H1 (cell line): ENCODE data around the gene POM121L2. TPM values are rescaled to one million over a fixed set of nuclear protein-coding genes. Genes with fewer than 3 reads are reported as not detected.

ENCODE experiments used
- CTCF ChIA-PET: fragments of 300-600 bp; sonication (Branson Sonifier 250); formaldehyde crosslinking; loops from one replicate; lab custom pipeline; 2021; ENCODE audit not compliant: partially characterized antibody; lab: Charles Lee
- POLR2A ChIA-PET: fragments of 300-600 bp; sonication (Branson Sonifier 250); formaldehyde crosslinking; loops from one replicate; lab custom pipeline; 2021; ENCODE audit warnings: inconsistent platforms; ENCODE audit not compliant: partially characterized antibody; lab: Charles Lee
- DNase-seq, 2 experiments: peaks; one replicate each; pipeline versions ENCODE4 v3.0.0 to v3.0.0-alpha.2; 2010 to 2022; ENCODE audit warnings: low spot score in 2 of 2, low read depth in 1 of 2, mixed read lengths in 1 of 2
- FAIRE-seq: peaks from 2 replicates; lab custom pipeline; 2011; peaks lifted over from hg19 to GRCh38; lab: Jason Lieb, UNC
- H2AFZ ChIP-seq: 2 replicates; pipeline ENCODE4 v1.8.1; 2012; ENCODE audit warnings: low read length, inconsistent platforms
- H2AK5ac ChIP-seq: 2 replicates; pipeline ENCODE4 v1.6.1; 2013; ENCODE audit warnings: low read depth, low read length
- H2BK120ac ChIP-seq: replicated peaks from 2 replicates; pipeline ENCODE3; 2013; ENCODE audit warnings: low read depth, low read length, inconsistent platforms
- H2BK12ac ChIP-seq: 2 replicates; pipeline ENCODE4 v1.6.1; 2013; ENCODE audit warnings: low read depth, low read length
- H2BK15ac ChIP-seq: 2 replicates; pipeline ENCODE4 v1.6.1; 2013; ENCODE audit warnings: low read length
- H2BK20ac ChIP-seq: 2 replicates; pipeline ENCODE4 v1.6.1; 2013; ENCODE audit warnings: low read length
- H2BK5ac ChIP-seq: 2 replicates; pipeline ENCODE4 v1.6.1; 2013; ENCODE audit warnings: low read depth, low read length
- H3K14ac ChIP-seq: 2 replicates; pipeline ENCODE4 v1.6.1; 2013; ENCODE audit warnings: inconsistent platforms; ENCODE audit not compliant: insufficient read length
- H3K18ac ChIP-seq: 2 replicates; pipeline ENCODE4 v1.6.1; 2013; ENCODE audit warnings: low read length; ENCODE audit errors: extremely low read depth
- H3K23ac ChIP-seq: 2 replicates; pipeline ENCODE4 v1.6.1; 2013; ENCODE audit warnings: inconsistent platforms; ENCODE audit not compliant: insufficient read length
- H3K23me2 ChIP-seq: 2 replicates; pipeline ENCODE4 v1.6.1; 2013; ENCODE audit warnings: low read depth, low read length
- H3K27ac ChIP-seq: 2 replicates; pipeline ENCODE4 v1.6.1; 2011; ENCODE audit warnings: low read depth, low read length, inconsistent platforms
- H3K27me3 ChIP-seq, 4 experiments: replicated peaks in 1 of 4; 1 replicate in 1 of 4; 2 replicates in 3 of 4; pipeline versions ENCODE4 v1.6.1 to v1.8.1; 2011 to 2013; ENCODE audit warnings: low read length in 3 of 4, mild to moderate bottlenecking in 3 of 4, inconsistent platforms in 2 of 4, mixed read lengths in 2 of 4, moderate library complexity in 1 of 4; ENCODE audit not compliant: control insufficient read depth in 3 of 4, insufficient read depth in 3 of 4; ENCODE audit errors: extremely low read depth in 1 of 4
- H3K36me3 ChIP-seq, 4 experiments: 2 replicates each; pipeline versions ENCODE4 v1.6.1 to v1.8.1; 2011 to 2013; ENCODE audit warnings: mild to moderate bottlenecking in 4 of 4, low read length in 3 of 4, moderate library complexity in 2 of 4, control low read depth in 1 of 4, inconsistent platforms in 1 of 4; ENCODE audit not compliant: insufficient read depth in 4 of 4, control insufficient read depth in 2 of 4
- H3K4ac ChIP-seq: replicated peaks from 2 replicates; pipeline ENCODE3; 2013; ENCODE audit warnings: low read length, low read depth, mixed read lengths, inconsistent platforms; ENCODE audit not compliant: insufficient read length
- H3K4me1 ChIP-seq, 4 experiments: replicated peaks in 1 of 4; 1 replicate in 1 of 4; 2 replicates in 3 of 4; pipeline versions ENCODE4 v1.6.1 to v1.8.1; 2011 to 2013; ENCODE audit warnings: low read length in 3 of 4, inconsistent platforms in 2 of 4, mixed read lengths in 1 of 4; ENCODE audit not compliant: insufficient read depth in 4 of 4, control insufficient read depth in 3 of 4
- H3K4me2 ChIP-seq, 2 experiments: 2 replicates each; pipeline versions ENCODE4 v1.6.1 to v1.8.1; 2011 to 2013; ENCODE audit warnings: low read depth in 2 of 2, low read length in 2 of 2, control low read depth in 1 of 2, inconsistent platforms in 1 of 2, mild to moderate bottlenecking in 1 of 2; ENCODE audit not compliant: insufficient read depth in 1 of 2
- H3K4me3 ChIP-seq, 4 experiments: fragments of 200-600, 300-600 bp in 1 of 4; sonication (generic), shearing (Covaris generic), sonication (Bioruptor Twin) in 1 of 4; 2 replicates each; pipeline versions ENCODE4 v1.5.1 to v1.8.1; 2011 to 2016; ENCODE audit warnings: low read length in 4 of 4, low read depth in 3 of 4, control low read depth in 2 of 4, inconsistent platforms in 2 of 4, mild to moderate bottlenecking in 2 of 4, mixed read lengths in 1 of 4, moderate library complexity in 1 of 4; ENCODE audit not compliant: insufficient read depth in 2 of 4; ENCODE audit errors: extremely low read depth in 1 of 4
- H3K56ac ChIP-seq: replicated peaks from 2 replicates; pipeline ENCODE3; 2013; ENCODE audit warnings: low read depth, mild to moderate bottlenecking, mixed read lengths, low read length, inconsistent platforms; ENCODE audit not compliant: insufficient read length
- H3K79me1 ChIP-seq: 2 replicates; pipeline ENCODE4 v1.6.1; 2013; ENCODE audit warnings: low read depth, low read length, control low read depth
- H3K79me2 ChIP-seq, 2 experiments: 2 replicates each; pipeline versions ENCODE4 v1.6.1 to v1.8.1; 2012 to 2013; ENCODE audit warnings: low read length in 2 of 2, mild to moderate bottlenecking in 2 of 2, inconsistent platforms in 1 of 2; ENCODE audit not compliant: insufficient read depth in 2 of 2, control insufficient read depth in 1 of 2
- H3K9ac ChIP-seq, 4 experiments: replicated peaks in 1 of 4; 1 replicate in 1 of 4; 2 replicates in 3 of 4; pipeline versions ENCODE4 v1.6.1 to v1.8.1; 2011 to 2013; ENCODE audit warnings: low read depth in 3 of 4, low read length in 3 of 4, control low read depth in 2 of 4, mild to moderate bottlenecking in 2 of 4, moderate library complexity in 2 of 4, inconsistent platforms in 1 of 4; ENCODE audit errors: extremely low read depth in 1 of 4
- H3K9me3 ChIP-seq, 2 experiments: 2 replicates each; pipeline versions ENCODE4 v1.6.1 to v1.8.1; 2012 to 2013; ENCODE audit warnings: mild to moderate bottlenecking in 2 of 2, moderate library complexity in 2 of 2, control low read depth in 1 of 2, inconsistent platforms in 1 of 2, low read depth in 1 of 2, low read length in 1 of 2, mixed read lengths in 1 of 2; ENCODE audit not compliant: insufficient read depth in 2 of 2
- H4K20me1 ChIP-seq, 2 experiments: replicated peaks in 1 of 2; 2 replicates each; pipeline versions ENCODE3 to v1.8.1; 2011 to 2013; ENCODE audit warnings: inconsistent platforms in 2 of 2, low read length in 2 of 2, mild to moderate bottlenecking in 1 of 2; ENCODE audit not compliant: insufficient read depth in 2 of 2, control insufficient read depth in 1 of 2
- H4K5ac ChIP-seq: 2 replicates; pipeline ENCODE4 v1.6.1; 2013; ENCODE audit warnings: low read length, low read depth, mixed read lengths, inconsistent platforms; ENCODE audit not compliant: insufficient read length
- H4K8ac ChIP-seq: 2 replicates; pipeline ENCODE4 v1.8.0; 2013; ENCODE audit warnings: mild to moderate bottlenecking, moderate library complexity, low read length, inconsistent platforms; ENCODE audit not compliant: insufficient read depth; ENCODE audit errors: extremely low read depth
- H4K91ac ChIP-seq: replicated peaks from 2 replicates; pipeline ENCODE3; 2013; ENCODE audit warnings: low read length, mixed read lengths, inconsistent platforms; ENCODE audit not compliant: insufficient read length
- FOSL1 ChIP-seq: IDR thresholded peaks from 2 replicates; pipeline ENCODE4 v1.6.1; 2011; ENCODE audit warnings: mild to moderate bottlenecking, low read depth, low read length, moderate library complexity; ENCODE audit not compliant: insufficient read depth
- PHF8 ChIP-seq: fragments of 200-600 bp; sonication (generic); conservative IDR thresholded peaks from 2 replicates; pipeline ENCODE4 v1.7.1; 2012; ENCODE audit warnings: low read depth, mild to moderate bottlenecking, inconsistent platforms, low read length, moderate library complexity
- WGBS, 2 experiments: shearing (Covaris generic) in 1 of 2; methylation state at CpG; one replicate each; pipeline versions ENCODE4 v1.1.6 to v1.1.7; 2013 to 2015; ENCODE audit warnings: low lambda C conversion rate in 2 of 2, mixed read lengths in 2 of 2, inconsistent platforms in 1 of 2, low coverage in 1 of 2, missing lambda C conversion rate in 1 of 2; ENCODE audit not compliant: insufficient replicate concordance in 2 of 2, insufficient coverage in 1 of 2, insufficient read length in 1 of 2; ENCODE audit errors: extremely low coverage in 1 of 2, missing lambda C conversion rate in 1 of 2; 5-methylcytosine and 5-hydroxymethylcytosine counted together
- polyA plus RNA-seq, 7 experiments: library from polyadenylated mRNA; depleted of rRNA in 3 of 7; stranded (reverse) in 5 of 7; unstranded in 2 of 7; fragments of >200 nt in 5 of 7; fragments of 200-250 nt in 2 of 7; gene quantifications; 1 replicate in 5 of 7; 2 replicates in 1 of 7; 4 replicates in 1 of 7; pipeline versions ENCODE4 v1.2.1 to v1.2.3, GENCODE V29; 2011 to 2013; ENCODE audit warnings: missing spikeins in 2 of 7, mixed read lengths in 2 of 7
- total RNA-seq: library from RNA; stranded (reverse); fragmentation: NEBNext Ultra II Directional; extraction: Animal tissue kit (Norgen Biotek cat#: 25700); gene quantifications from 2 replicates; pipeline ENCODE4 v1.2.1, GENCODE V29; 2021

Gene POM121L2
- total and polyA plus RNA-seq, 2 of the 8 experiments (the other 6 are each of a cell fraction or from before 2014, with no cell fraction given) = 0.05 to 0.09 TPM

GRCh38 chr6:27286141-27286540 is 25.9 kb downstream of the POM121L2 start:
- H3K4me1 ChIP-seq = no peaks in the 10 kb centered on the region; a peak in 1 of 7 replicates
- no peak overlapping the region for H4K91ac ChIP-seq
- no peak overlapping the region for H3K9ac ChIP-seq
- no peak overlapping the region for H2AFZ ChIP-seq
- H3K18ac ChIP-seq = no peak overlapping the region
- H3K79me1 ChIP-seq = no peaks in the 10 kb centered on the region
- H3K56ac ChIP-seq = no peak overlapping the region
- H3K4ac ChIP-seq = no peak overlapping the region
- H2BK12ac ChIP-seq = no peak overlapping the region
- no peak overlapping the region for H2BK15ac ChIP-seq
- no peaks in the 10 kb centered on the region for H3K36me3 ChIP-seq
- peaks cover 3 to 46% (median 25%) of the 10 kb centered on the region in 4 experiments for H3K27me3 ChIP-seq
- no peak overlapping the region for H3K23ac ChIP-seq
- H4K5ac ChIP-seq = no peak overlapping the region
- H3K4me2 ChIP-seq = no peak overlapping the region
- H4K20me1 ChIP-seq = no peaks in the 10 kb centered on the region
- no peak overlapping the region for H2AK5ac ChIP-seq
- ChIA-PET POLR2A (interaction anchor here (1.0 kb wide), 1 partner anchor 25 kb away, joined by 3 read pairs; no protein-coding TSS in a partner anchor), CTCF (no interaction called here)
- FAIRE-seq (peak; percentile 28), DNase-seq (no peak)
- H3K9me3 ChIP-seq = no peaks in the 10 kb centered on the region
- H3K27ac ChIP-seq = no peak overlapping the region
- H3K79me2 ChIP-seq = no peaks in the 10 kb centered on the region
- TF ChIP-seq FOSL1 (no peak), PHF8 (no peak)
- H2BK20ac ChIP-seq = no peak overlapping the region
- WGBS, 2 experiments = 94% methylated on average over 2 of the region's 2 CpGs; no CpG with 5 or more reads in 1 of the 2 experiments
- no peak overlapping the region for H2BK5ac ChIP-seq
- H3K14ac ChIP-seq = no peak overlapping the region
- no peak overlapping the region for H3K4me3 ChIP-seq
- H2BK120ac ChIP-seq = no peak overlapping the region
- no peak overlapping the region for H4K8ac ChIP-seq
- peaks cover 12% of the 10 kb centered on the region for H3K23me2 ChIP-seq
